Esophagus squamous epithelium (tissue), 5 donors: ENCODE results near the gene LMNA. TPM values are rescaled to one million over a fixed set of nuclear protein-coding genes. Genes with fewer than 3 reads are reported as not detected.
"Not testable (repeated sequence)": the region's sequence is repeated elsewhere in the genome, so short reads cannot be mapped to it uniquely, and the experiment has no call there.

Experiments
- DNase-seq: peaks from one replicate; lab custom pipeline; 2025; lab: John Stamatoyannopoulos, UW
- H3K27ac ChIP-seq, 4 donors: fragments of 200-600 bp; sonication (generic); one replicate each; pipeline ENCODE4 v1.5.1; 2016 to 2019; ENCODE audit warnings: mild to moderate bottlenecking in 1 of 4
- H3K27me3 ChIP-seq, 4 donors: fragments of 200-600 bp; sonication (generic); 1 replicate in 3 of 4; 2 replicates in 1 of 4; pipeline versions ENCODE4 v1.5.1 to v1.6.0; 2017 to 2021; ENCODE audit warnings: antibody characterized with exemption in 1 of 4
- H3K36me3 ChIP-seq, 3 donors: fragments of 200-600 bp; sonication (generic); one replicate each; pipeline ENCODE4 v1.5.1; 2016 to 2019
- H3K4me1 ChIP-seq, 3 donors: fragments of 200-600 bp; sonication (generic); one replicate each; pipeline ENCODE4 v1.5.1; 2017 to 2019
- H3K4me3 ChIP-seq, 4 donors: fragments of 200-600 bp; sonication (generic); 1 replicate in 3 of 4; 2 replicates in 1 of 4; pipeline ENCODE4 v1.5.1; 2016 to 2019; ENCODE audit warnings: mild to moderate bottlenecking in 2 of 4, moderate library complexity in 1 of 4
- H3K9me3 ChIP-seq, 3 donors: fragments of 200-600 bp; sonication (generic); one replicate each; pipeline ENCODE4 v1.5.1; 2016 to 2019
- CTCF ChIP-seq, 6 experiments: fragments of 450-650 bp in 4 of 6; fragments of 200-600 bp in 2 of 6; sonication (generic) in 2 of 6; IDR thresholded peaks; one replicate each; pipeline ENCODE4 v1.5.1; 2016 to 2019; ENCODE audit warnings: antibody characterized with exemption in 6 of 6, mild to moderate bottlenecking in 4 of 6, moderate library complexity in 4 of 6
- POLR2A ChIP-seq, 4 donors: fragments of 450-650 bp; IDR thresholded peaks; one replicate each; pipeline ENCODE4 v1.6.1; 2017; ENCODE audit warnings: antibody characterized with exemption in 4 of 4, mild to moderate bottlenecking in 4 of 4, moderate library complexity in 3 of 4
- WGBS, 2 donors: methylation state at CpG; one replicate each; pipeline ENCODE4 v1.1.5; 2018; 5-methylcytosine and 5-hydroxymethylcytosine counted together
- intact Hi-C: fragments of 100-400 bp; cut with DNase I; formaldehyde crosslinking; loops from one replicate; pipeline ENCODE4 v1.15.0; 2022
- total RNA-seq, 4 donors: library from RNA; depleted of rRNA; stranded (reverse); fragments of >200 nt; gene quantifications; one replicate each; pipeline ENCODE4 v1.1.0, GENCODE V29; 2016
- donor health status: DM: yes; HTN: yes; CAD: no.

Gene LMNA
- total RNA-seq, 4 donors from 2014 or later = 322 to 480 (median 403) TPM

GRCh38 chr1:156112276-156113137 lies 2.0 kb upstream of the LMNA start:
- Histone ChIP-seq H3K36me3 (no peaks in the 10 kb centered on the region), H3K4me1 (peaks cover 26 to 72% (median 33%) of the 10 kb centered on the region in 3 donors), H3K4me3 (no peak overlapping the region), H3K27ac (peak overlapping the region; percentile 40 to 99 (median 98)), H3K27me3 (no peaks in the 10 kb centered on the region), H3K9me3 (no peaks in the 10 kb centered on the region)
- TF ChIP-seq CTCF (IDR thresholded peaks at IDR 0.05) (no peak), POLR2A (IDR thresholded peaks at IDR 0.05) (no peak)
- DNase-seq = no peak
- 51 to 59% methylated on average over 8 to 9 of the region's 10 CpGs for WGBS, 2 donors
- intact Hi-C loops = no loop called here

- Histone ChIP-seq H3K4me3 (peak overlapping the region in 2 of 4 donors; percentile 91 to 93), H3K27me3 (no peaks in the 10 kb centered on the region), H3K4me1 (peaks cover 29 to 72% (median 42%) of the 10 kb centered on the region in 3 donors), H3K9me3 (no peaks in the 10 kb centered on the region), H3K36me3 (no peaks in the 10 kb centered on the region), H3K27ac (peak overlapping the region; percentile 96 to 99 (median 98))
- intact Hi-C loops = no loop called here
- TF ChIP-seq POLR2A (IDR thresholded peaks at IDR 0.05) = no peak
- no peak for TF ChIP-seq CTCF (IDR thresholded peaks at IDR 0.05)
- WGBS, 2 donors = 38 to 41% methylated on average over 3 to 4 of the region's 4 CpGs
- no peak for DNase-seq
Measured at GRCh38 chr1:156113282-156113950, 1.1 kb upstream of the LMNA start.

GRCh38 chr1:156114919-156115513 lies 505 bp downstream of the LMNA start:
- no peak for DNase-seq
- no peaks in the 10 kb centered on the region for H3K36me3 ChIP-seq
- H3K27ac ChIP-seq = peak overlapping the region; percentile 96 to 99 (median 98)
- H3K27me3 ChIP-seq = no peaks in the 10 kb centered on the region
- H3K4me3 ChIP-seq = peak overlapping the region; percentile 91 to 93 (median 92)
- intact Hi-C loops = no loop called here
- peaks cover 43 to 78% (median 58%) of the 10 kb centered on the region in 3 donors for H3K4me1 ChIP-seq
- WGBS, 2 donors = 0% methylated on average over 3 to 8 of the region's 49 CpGs
- H3K9me3 ChIP-seq = no peaks in the 10 kb centered on the region
- TF ChIP-seq POLR2A (IDR thresholded peaks at IDR 0.05) (peak in 1 of 4 donors; percentile 50), CTCF (IDR thresholded peaks at IDR 0.05) (no peak)

GRCh38 chr1:156115514-156116374 lies 1.2 kb downstream of the LMNA start:
- peaks cover 50 to 85% (median 65%) of the 10 kb centered on the region in 3 donors for H3K4me1 ChIP-seq
- TF ChIP-seq POLR2A (IDR thresholded peaks at IDR 0.05) (peak in 3 of 4 donors; percentile 7 to 61 (median 50)), CTCF (IDR thresholded peaks at IDR 0.05) (no peak)
- peak overlapping the region; percentile 96 to 99 (median 98) for H3K27ac ChIP-seq
- H3K9me3 ChIP-seq = no peaks in the 10 kb centered on the region
- H3K4me3 ChIP-seq = peak overlapping the region; percentile 91 to 93 (median 92)
- no peaks in the 10 kb centered on the region for H3K27me3 ChIP-seq
- intact Hi-C loops = no loop called here
- H3K36me3 ChIP-seq = no peaks in the 10 kb centered on the region
- no peak for DNase-seq
- 1 to 3% methylated on average over 15 to 17 of the region's 19 CpGs for WGBS, 2 donors

- H3K27me3 ChIP-seq, H3K9me3 ChIP-seq, DNase-seq, H3K36me3 ChIP-seq, intact Hi-C loops: not testable (repeated sequence)
- H3K4me1 ChIP-seq = peaks cover 55 to 85% (median 72%) of the 10 kb centered on the region in 3 donors
- H3K27ac ChIP-seq = peak overlapping the region; percentile 96 to 99 (median 98)
- 13 to 15% methylated on average over 4 to 5 of the region's 5 CpGs for WGBS, 2 donors
- H3K4me3 ChIP-seq = peak overlapping the region; percentile 91 to 93 (median 92)
Measured at GRCh38 chr1:156116731-156117130, 2.2 kb downstream of the LMNA start.
